Measurements from ENCODE around the gene ARF6. TPM values are rescaled to one million over a fixed set of nuclear protein-coding genes. Genes with fewer than 3 reads are reported as not detected.

ARF6 gene
- total RNA-seq, 1 experiment from 2014 or later = 58.8 TPM

- Mint-ChIP-seq H3K27me3 (ENCODE audit: insufficient read depth, unreplicated experiment) (no peaks in the 10 kb centered on the region), H3K4me1 (ENCODE audit: low read depth, unreplicated experiment) (peaks cover 15% of the 10 kb centered on the region), H3K9me3 (ENCODE audit: unreplicated experiment) (peaks cover 11% of the 10 kb centered on the region), H3K4me3 (ENCODE audit: unreplicated experiment) (no peak overlapping the region), H3K27ac (ENCODE audit: unreplicated experiment) (peak overlapping the region; percentile 22), H3K36me3 (ENCODE audit: insufficient read depth, unreplicated experiment) (no peaks in the 10 kb centered on the region)
- Histone ChIP-seq H3K9me3 (no peaks in the 10 kb centered on the region), H3K4me3 (ENCODE audit: low read depth, low read length) (no peak overlapping the region), H3K27me3 (replicated peaks; ENCODE audit: control insufficient read depth, insufficient read depth, low read length) (no peaks in the 10 kb centered on the region), H3K36me3 (ENCODE audit: control insufficient read depth, insufficient read depth, low read length) (no peaks in the 10 kb centered on the region), H3K4me1 (peaks cover 16% of the 10 kb centered on the region)
- BruUV-seq (replicated peaks) = no TSS peak
- TF ChIP-seq CTCF (IDR thresholded peaks at IDR 0.05; ENCODE audit: insufficient read depth in 1 of 2, low read depth in 1 of 2, low read length in 1 of 2, severe bottlenecking in 1 of 2, unreplicated experiment in 1 of 2) = no peak
- ChIA-PET CTCF (no interaction called here), POLR2A (interaction anchor here (0.7 kb wide), 1 partner anchor 149 kb away, joined by 4 read pairs; no protein-coding TSS in a partner anchor)
- peak in 1 of 2 experiments; percentile 11 for DNase-seq
- intact Hi-C loops (cut with micrococcal nuclease; ENCODE audit: unreplicated experiment) = no loop called here
These were observed 27.2 kb downstream of the ARF6 start for GRCh38 chr14:49919825-49920659.

DNA sequence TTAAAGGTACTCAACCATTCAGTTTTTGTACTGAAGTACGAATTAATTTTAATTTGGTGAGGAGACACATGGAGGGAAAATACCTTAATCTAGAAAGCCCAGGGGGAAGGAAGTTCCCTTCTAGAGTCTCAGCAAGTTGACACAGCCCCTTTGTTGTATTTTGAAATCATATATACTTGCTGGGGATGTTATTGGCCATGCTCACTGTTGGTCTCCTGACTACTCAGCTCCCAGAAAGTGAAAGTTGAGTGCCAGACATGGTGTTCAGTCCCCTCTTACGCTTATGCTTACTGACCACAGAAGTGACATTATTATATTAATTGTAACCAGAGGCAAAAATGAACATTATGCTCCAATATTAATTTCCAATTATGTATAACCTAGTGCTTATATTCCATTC is 28.1 kb downstream of the ARF6 start:
- Mint-ChIP-seq H3K9me3 (ENCODE audit: unreplicated experiment) (peaks cover 11% of the 10 kb centered on the region), H3K27ac (ENCODE audit: unreplicated experiment) (no peak overlapping the region), H3K36me3 (ENCODE audit: insufficient read depth, unreplicated experiment) (no peaks in the 10 kb centered on the region), H3K4me3 (ENCODE audit: unreplicated experiment) (no peak overlapping the region), H3K27me3 (ENCODE audit: insufficient read depth, unreplicated experiment) (no peaks in the 10 kb centered on the region), H3K4me1 (ENCODE audit: low read depth, unreplicated experiment) (peaks cover 15% of the 10 kb centered on the region)
- TF ChIP-seq CTCF (IDR thresholded peaks at IDR 0.05; ENCODE audit: insufficient read depth in 1 of 2, low read depth in 1 of 2, low read length in 1 of 2, severe bottlenecking in 1 of 2, unreplicated experiment in 1 of 2) = no peak
- BruUV-seq (replicated peaks) = no TSS peak
- ChIA-PET POLR2A (no interaction called here), CTCF (no interaction called here)
- DNase-seq = no peak
- intact Hi-C loops (cut with micrococcal nuclease; ENCODE audit: unreplicated experiment) = no loop called here
- Histone ChIP-seq H3K36me3 (ENCODE audit: control insufficient read depth, insufficient read depth, low read length) (no peaks in the 10 kb centered on the region), H3K4me1 (peaks cover 16% of the 10 kb centered on the region), H3K9me3 (no peaks in the 10 kb centered on the region), H3K4me3 (ENCODE audit: low read depth, low read length) (no peak overlapping the region), H3K27me3 (replicated peaks; ENCODE audit: control insufficient read depth, insufficient read depth, low read length) (no peaks in the 10 kb centered on the region)

DNA sequence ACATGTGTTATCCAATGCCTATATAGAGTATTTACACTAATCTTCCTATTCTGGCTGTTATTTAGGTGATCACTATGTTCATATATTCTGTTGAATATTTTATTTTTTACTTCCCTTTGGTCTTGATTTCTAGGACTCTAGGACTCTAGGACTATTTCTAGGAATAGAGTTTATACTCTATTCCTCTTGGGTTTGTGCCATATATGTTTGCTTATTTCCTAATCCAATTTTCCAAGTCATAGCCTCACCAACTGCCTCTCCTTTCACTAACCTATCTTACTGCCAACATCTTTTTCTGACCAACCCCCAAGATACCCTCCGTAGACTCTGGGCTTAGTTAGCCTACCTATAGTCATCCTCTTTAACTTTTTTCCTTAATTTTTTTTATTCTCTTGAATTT is 28.5 kb downstream of the ARF6 start:
- H3K27me3 Mint-ChIP-seq (ENCODE audit: insufficient read depth, unreplicated experiment) = no peaks in the 10 kb centered on the region
- H3K27ac Mint-ChIP-seq (ENCODE audit: unreplicated experiment) = no peak overlapping the region
- no TSS peak for BruUV-seq (replicated peaks)
- peaks cover 11% of the 10 kb centered on the region for H3K9me3 Mint-ChIP-seq (ENCODE audit: unreplicated experiment)
- Histone ChIP-seq H3K27me3 (replicated peaks; ENCODE audit: control insufficient read depth, insufficient read depth, low read length) (no peaks in the 10 kb centered on the region), H3K36me3 (ENCODE audit: control insufficient read depth, insufficient read depth, low read length) (no peaks in the 10 kb centered on the region), H3K9me3 (no peaks in the 10 kb centered on the region), H3K4me3 (ENCODE audit: low read depth, low read length) (no peak overlapping the region), H3K4me1 (peaks cover 16% of the 10 kb centered on the region)
- TF ChIP-seq CTCF (IDR thresholded peaks at IDR 0.05; ENCODE audit: insufficient read depth in 1 of 2, low read depth in 1 of 2, low read length in 1 of 2, severe bottlenecking in 1 of 2, unreplicated experiment in 1 of 2) = no peak
- ChIA-PET CTCF (no interaction called here), POLR2A (no interaction called here)
- H3K4me1 Mint-ChIP-seq (ENCODE audit: low read depth, unreplicated experiment) = peaks cover 15% of the 10 kb centered on the region
- intact Hi-C loops (cut with micrococcal nuclease; ENCODE audit: unreplicated experiment) = no loop called here
- no peak for DNase-seq
- no peak overlapping the region for H3K4me3 Mint-ChIP-seq (ENCODE audit: unreplicated experiment)
- H3K36me3 Mint-ChIP-seq (ENCODE audit: insufficient read depth, unreplicated experiment) = no peaks in the 10 kb centered on the region
